ENCODE data around the gene SOX8.

SOX8 gene

GRCh38 chr16:988471-989353, 7.1 kb downstream of the SOX8 start:
- DNase-seq = no peak

DNA sequence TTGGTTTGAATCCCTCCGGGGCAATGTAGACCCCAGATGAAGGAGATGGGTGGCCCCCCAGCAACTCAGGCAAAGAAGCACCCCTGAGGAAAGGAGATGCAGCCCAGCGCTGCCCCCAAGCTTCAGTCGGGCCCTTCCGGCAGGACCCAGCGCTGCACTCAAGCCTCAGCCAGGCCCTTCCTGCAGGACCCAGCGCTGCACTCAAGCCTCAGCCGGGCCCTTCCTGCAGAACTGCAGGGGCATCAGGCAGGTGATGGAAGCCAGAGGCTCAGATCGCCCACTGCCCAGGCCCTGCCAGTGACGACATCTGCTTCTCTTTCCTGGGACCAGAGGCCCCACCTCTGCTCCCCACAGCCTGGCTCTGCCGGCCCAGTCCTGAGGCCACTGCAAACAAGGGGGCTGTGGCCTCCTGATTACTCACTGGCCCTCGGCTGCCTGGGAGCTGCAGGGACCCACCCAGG, 7.8 kb downstream of the SOX8 start:
- DNase-seq = no peak

DNA sequence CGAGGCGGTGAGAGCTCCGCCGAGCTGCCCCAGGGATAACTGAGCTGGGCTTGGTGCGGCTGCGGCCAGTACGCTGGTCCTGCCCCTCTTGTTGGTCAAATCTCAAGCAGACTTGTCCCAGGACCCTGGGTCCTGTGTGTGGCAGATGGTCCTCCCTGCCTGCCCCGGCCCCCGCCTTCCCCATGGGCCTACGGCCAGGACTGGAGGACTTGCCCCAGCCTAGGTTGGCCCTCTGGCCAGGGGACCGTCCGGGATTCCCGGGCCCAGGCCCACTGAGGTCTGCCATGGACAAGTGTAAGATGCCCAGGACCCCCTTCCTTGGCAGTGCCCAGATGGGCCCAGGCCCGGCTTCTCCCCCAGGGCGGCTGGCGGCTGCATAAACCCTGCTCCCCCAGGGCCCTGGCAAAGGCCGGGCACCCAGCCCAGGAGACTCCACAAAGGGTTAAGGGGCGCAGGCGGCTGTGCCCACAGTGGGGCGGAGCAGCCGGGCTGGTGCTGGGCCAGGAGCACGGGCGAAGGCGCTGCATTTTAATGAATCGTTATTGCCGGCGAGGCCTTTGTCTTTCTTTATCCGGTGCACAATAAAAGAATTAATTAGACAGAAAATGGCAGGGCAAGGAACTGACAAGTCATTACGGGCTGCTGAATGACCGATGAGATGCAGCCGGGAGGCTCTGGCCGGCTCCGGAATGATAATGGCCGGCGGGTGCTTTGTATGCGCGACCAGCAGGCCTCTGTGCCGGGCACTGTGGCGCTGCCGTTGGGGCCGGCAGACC, 9.1 kb downstream of the SOX8 start:
- no peak for DNase-seq

GRCh38 chr16:991345-991744, 9.8 kb downstream of the SOX8 start:
- no peak for DNase-seq

GRCh38 chr16:991773-992172, 10.2 kb downstream of the SOX8 start:
- no peak for DNase-seq

GRCh38 chr16:993731-994130, 12.2 kb downstream of the SOX8 start:
- DNase-seq = no peak

DNA sequence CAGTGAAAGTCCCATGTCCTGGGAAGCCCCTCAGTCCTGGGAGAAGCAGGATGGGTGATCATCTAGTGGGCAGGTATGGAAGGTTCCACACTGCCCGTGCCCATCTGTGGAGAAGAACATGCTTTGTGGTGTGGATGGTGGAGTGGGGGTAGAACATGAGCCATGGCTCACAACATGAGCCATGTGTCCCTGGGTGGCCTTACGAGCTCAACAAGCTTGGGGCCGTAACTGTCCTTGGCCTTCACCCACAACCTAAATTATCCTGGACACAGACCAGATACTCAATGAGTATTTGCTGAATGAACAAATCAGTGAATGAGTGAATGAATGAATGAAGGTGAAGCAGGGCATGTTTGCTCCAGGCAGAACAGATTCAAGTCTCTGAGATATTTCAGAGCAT, 13.5 kb downstream of the SOX8 start:
- DNase-seq = no peak

- DNase-seq = no peak
These were observed 14.2 kb downstream of the SOX8 start for GRCh38 chr16:995783-996182.

- no peak for DNase-seq
These were observed 15.1 kb downstream of the SOX8 start for GRCh38 chr16:996681-997080.

GRCh38 chr16:997440-998051, 16.0 kb downstream of the SOX8 start:
- peak; percentile 61 for DNase-seq

GRCh38 chr16:998211-998610, 16.6 kb downstream of the SOX8 start:
- DNase-seq = no peak

DNA sequence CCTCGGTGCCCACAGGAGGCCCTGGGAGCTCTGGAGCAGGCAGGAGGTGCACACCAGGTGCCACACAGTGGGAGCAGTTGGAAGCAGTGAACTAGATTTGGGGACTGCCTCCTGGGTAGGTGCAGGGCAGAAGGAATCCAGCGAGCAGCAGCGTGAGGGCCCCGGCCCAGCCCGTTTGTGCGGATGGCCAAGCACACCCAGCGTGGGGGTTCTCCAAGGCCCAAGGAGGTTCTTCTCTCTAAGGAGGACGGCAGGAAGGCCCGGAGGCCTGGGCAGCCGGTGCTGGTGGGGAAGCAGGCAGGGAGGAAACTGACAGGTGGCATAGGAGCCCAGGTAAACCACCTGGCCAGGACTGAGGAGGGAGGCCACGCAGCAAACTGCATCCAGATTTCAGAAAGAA, 17.0 kb downstream of the SOX8 start:
- DNase-seq = no peak

GRCh38 chr16:999677-1000076, 18.1 kb downstream of the SOX8 start:
- no peak for DNase-seq

GRCh38 chr16:1000608-1001007, 19.0 kb downstream of the SOX8 start:
- no peak for DNase-seq

GRCh38 chr16:1001096-1001495, 19.5 kb downstream of the SOX8 start:
- DNase-seq = no peak

DNA sequence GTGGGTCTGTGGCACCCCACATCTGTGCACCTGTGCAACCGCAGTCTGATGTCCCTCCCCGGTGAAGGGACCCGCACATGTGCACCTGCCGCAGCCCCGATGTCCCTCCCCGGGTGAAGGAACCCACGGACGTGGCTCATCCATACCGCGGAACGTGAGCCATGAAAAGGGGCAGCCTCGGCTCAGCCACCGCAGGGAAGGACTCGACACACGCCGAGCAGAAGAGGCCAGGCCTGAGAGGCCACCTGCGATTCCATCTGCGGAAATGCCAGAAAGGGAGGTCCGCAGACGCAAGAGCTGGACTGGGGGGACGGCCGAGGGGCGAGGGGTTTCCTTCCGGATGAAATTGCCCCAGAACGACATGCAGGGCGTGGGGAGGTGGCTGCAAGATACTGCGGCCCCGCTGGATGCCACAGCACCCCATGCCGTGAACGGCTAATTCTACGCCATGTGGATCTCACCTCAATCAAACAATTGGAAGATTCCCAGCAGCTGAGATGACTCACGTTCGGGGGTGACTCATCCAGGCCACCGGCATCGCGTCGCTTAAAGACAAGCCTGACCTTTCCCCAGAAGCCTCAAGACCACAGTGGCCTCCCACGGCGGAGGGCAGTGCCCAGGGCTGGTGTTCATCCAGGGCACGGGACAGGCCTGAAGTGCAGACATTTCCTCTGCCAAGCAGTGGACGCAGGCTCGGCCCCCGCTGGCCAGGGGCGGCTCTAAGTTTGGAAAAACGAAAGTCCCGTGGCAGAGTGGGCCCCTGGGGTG, 21.0 kb downstream of the SOX8 start:
- DNase-seq = peak; percentile 92

DNA sequence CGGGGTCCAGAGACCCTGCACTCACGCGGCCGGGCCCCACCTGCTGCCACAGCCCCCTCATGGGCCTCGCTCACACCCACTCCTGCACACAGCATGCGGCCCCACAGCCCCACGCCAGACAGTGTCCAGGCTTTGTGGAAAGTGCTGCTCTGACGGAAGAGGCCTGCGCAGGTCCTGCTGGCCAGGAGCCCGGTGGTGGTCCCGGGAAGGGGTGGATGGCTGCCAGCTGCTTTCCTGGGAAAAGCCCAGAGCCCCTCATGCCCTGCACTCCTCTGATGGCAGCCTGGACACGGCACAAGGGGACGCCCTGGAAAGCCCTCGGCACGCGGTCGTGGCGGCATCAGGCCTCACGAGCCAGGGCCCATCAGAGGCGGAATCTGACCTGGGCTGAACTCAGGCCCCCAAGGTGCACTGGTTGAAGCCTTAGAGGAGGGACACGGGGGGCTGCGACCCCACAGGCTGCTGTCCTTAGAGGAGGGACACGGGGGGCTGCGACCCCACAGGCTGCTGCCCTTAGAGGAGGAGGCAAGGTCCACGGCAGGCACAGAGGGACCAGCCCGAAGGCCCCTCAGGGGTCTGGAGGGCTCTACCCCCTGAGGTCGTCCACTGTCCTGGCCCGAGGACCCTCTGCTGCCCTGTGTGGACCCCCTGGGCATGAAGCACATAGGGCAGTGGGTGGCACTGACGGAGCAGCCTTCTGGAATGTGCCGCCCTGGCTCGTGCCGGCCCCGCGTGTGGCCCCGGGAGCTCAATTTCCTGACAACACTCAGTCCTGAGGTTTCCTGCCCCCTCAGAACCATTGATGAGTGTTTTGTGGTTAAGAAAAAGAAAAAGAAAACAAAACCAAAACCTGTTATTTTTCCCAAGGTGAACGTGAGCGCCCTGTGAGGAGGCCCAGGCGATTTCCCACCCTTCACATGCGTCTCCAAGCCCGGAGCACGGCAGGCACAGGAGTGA, 22.1 kb downstream of the SOX8 start:
- peak; percentile 75 for DNase-seq

DNA sequence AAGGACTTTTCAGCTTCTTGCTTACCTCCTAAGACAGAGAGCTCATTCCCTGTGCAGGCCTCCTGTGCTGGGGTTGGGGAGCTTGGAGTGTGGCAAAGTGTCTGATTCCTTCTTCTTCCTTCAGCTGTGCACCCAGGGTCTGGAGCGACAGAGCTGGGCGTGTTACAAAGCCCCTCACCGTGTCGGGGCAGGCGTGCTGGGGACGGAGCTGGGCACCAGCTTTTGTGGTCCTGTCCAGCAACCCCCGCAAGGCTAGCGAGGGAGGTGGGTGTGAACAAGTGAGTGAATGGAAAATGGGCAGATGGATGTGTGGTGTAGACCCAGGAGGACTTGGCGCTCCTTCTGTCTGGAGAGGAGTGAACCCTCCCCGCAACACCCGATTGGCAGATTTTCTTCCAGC, 23.7 kb downstream of the SOX8 start:
- DNase-seq = no peak

DNA sequence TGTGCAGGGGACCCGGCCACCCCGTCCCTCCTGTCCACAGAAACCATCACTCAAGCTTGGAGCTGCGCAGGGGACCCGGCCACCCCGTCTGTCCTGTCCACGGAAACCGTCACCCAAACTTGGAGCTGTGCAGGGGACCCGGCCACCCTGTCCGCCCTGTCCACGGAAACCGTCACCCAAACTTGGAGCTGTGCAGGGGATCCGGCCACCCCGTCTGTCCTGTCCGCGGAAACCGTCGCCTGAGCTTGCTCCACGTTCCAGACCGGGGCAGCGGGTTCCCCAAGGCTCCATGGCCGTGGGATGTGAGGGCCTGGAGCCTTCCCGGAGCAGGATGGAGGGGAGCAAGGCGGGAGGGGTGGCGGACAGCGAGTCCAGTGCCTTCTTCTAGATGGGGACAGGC, 25.2 kb downstream of the SOX8 start:
- DNase-seq = no peak

DNA sequence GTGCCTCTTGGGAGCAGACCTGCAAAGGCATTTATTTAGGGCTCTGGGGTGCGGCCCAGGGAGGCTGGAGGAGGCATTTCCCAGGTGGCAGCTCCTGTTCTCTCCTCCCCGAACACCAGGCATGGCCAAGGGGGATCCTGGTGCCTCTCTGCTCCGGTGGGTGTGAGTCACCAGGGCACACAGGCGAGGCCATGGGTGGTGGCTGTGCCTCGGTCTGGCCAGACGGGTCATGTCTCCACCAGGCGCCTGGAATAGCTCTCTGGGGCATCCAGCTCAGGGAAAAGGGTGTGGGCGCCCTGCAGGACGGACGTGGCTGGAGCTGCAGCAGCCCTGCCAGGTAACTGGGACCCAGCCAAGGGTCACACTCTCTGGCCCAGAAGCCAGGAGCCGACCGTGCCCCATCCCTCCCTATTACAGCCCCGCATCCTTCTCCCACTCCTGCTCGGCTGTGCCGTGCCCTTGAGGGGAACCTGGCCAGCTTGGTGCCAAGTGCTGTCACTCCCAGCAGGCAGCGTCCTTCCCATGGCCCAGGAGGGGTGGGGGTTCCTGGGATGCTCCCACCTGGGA, 25.8 kb downstream of the SOX8 start:
- no peak for DNase-seq

- no peak for DNase-seq
These were observed 26.5 kb downstream of the SOX8 start for GRCh38 chr16:1008085-1008484.

Data from activated CD4-positive, alpha-beta T cell treated with anti-CD3 and anti-CD28 coated beads for 48 hours (primary cell).